Spleen (tissue), 11 donors: ENCODE data around the gene CHD3. TPM values are rescaled to one million over a fixed set of nuclear protein-coding genes. Genes with fewer than 3 reads are reported as not detected.

Experiments
- DNase-seq: peaks from one replicate; pipeline ENCODE4 v3.0.0-alpha.2; 2020
- H3K27ac ChIP-seq, 8 donors: fragments of 200-600 bp; sonication (generic) in 7 of 8; 1 replicate in 4 of 8; 2 replicates in 4 of 8; pipeline versions ENCODE4 v1.5.0 to v1.8.0; 2016 to 2021; ENCODE audit warnings: inconsistent platforms in 4 of 8, mild to moderate bottlenecking in 4 of 8, moderate library complexity in 1 of 8
- H3K27me3 ChIP-seq, 7 donors: fragments of 200-600 bp; sonication (generic) in 6 of 7; replicated peaks in 1 of 7; 1 replicate in 4 of 7; 2 replicates in 3 of 7; pipeline versions ENCODE4 v1.5.0 to v1.8.0; 2016 to 2021; ENCODE audit warnings: inconsistent platforms in 3 of 7, mild to moderate bottlenecking in 1 of 7
- H3K36me3 ChIP-seq, 6 donors: fragments of 200-600 bp; sonication (generic) in 5 of 6; 1 replicate in 4 of 6; 2 replicates in 2 of 6; pipeline versions ENCODE4 v1.5.0 to v1.8.0; 2016 to 2021; ENCODE audit warnings: inconsistent platforms in 2 of 6
- H3K4me1 ChIP-seq, 6 donors: fragments of 200-600 bp; sonication (generic) in 5 of 6; 1 replicate in 3 of 6; 2 replicates in 3 of 6; pipeline versions ENCODE4 v1.5.0 to v1.8.0; 2016 to 2021; ENCODE audit warnings: inconsistent platforms in 3 of 6
- H3K4me3 ChIP-seq, 8 donors: fragments of 200-600 bp; sonication (generic) in 7 of 8; 1 replicate in 4 of 8; 2 replicates in 4 of 8; pipeline versions ENCODE4 v1.5.0 to v1.8.0; 2016 to 2021; ENCODE audit warnings: inconsistent platforms in 4 of 8, mild to moderate bottlenecking in 4 of 8, moderate library complexity in 2 of 8
- H3K9me3 ChIP-seq, 8 donors: fragments of 200-600 bp; sonication (generic) in 7 of 8; 1 replicate in 4 of 8; 2 replicates in 4 of 8; pipeline versions ENCODE4 v1.5.0 to v1.8.0; 2016 to 2021; ENCODE audit warnings: inconsistent platforms in 4 of 8
- POLR2A ChIP-seq, 3 donors: fragments of 450-650 bp; IDR thresholded peaks; one replicate each; pipeline ENCODE4 v1.5.1; 2017; ENCODE audit warnings: antibody characterized with exemption in 3 of 3, mild to moderate bottlenecking in 1 of 3
- POLR2AphosphoS5 ChIP-seq, 3 donors: sonication (generic); formaldehyde crosslinking; IDR thresholded peaks; one replicate each; pipeline ENCODE4 v1.5.1; 2017; ENCODE audit warnings: antibody characterized with exemption in 3 of 3
- WGBS, 5 donors: extraction: QIAGEN DNeasy Blood & Tissue Kit in 3 of 5; methylation state at CpG; one replicate each; pipeline versions ENCODE4 v1.1.5 to v1.1.7; 2013 to 2018; 5-methylcytosine and 5-hydroxymethylcytosine counted together
- intact Hi-C: fragments of 100-400 bp; cut with DNase I; formaldehyde crosslinking; loops from one replicate; pipeline ENCODE4 v1.15.0; 2023; ENCODE audit warnings: low total_unique reads
- polyA plus RNA-seq, 3 donors: library from polyadenylated mRNA; stranded (reverse); fragments of 200-250 nt; gene quantifications; one replicate each; pipeline ENCODE4 v1.2.1, GENCODE V29; 2013
- total RNA-seq, 7 donors: library from RNA; depleted of rRNA in 3 of 7; stranded (reverse); fragments of >200 nt in 3 of 7; fragmentation: NEBNext Ultra II Directional in 4 of 7; extraction: Animal tissue kit (Norgen Biotek cat#: 25700) in 4 of 7; gene quantifications; one replicate each; pipeline versions ENCODE4 v1.1.0 to v1.2.1, GENCODE V29; 2016 to 2021
- TF ChIP-seq, protein P1 (sequence below), 11 experiments: fragments of 200-600 bp in 7 of 11; fragments of 450-650 bp in 4 of 11; sonication (generic) in 4 of 11; IDR thresholded peaks in 8 of 11; conservative IDR thresholded peaks in 3 of 11; 1 replicate in 7 of 11; 2 replicates in 4 of 11; pipeline versions ENCODE4 v1.4.0 to v1.8.0; 2016 to 2021; ENCODE audit warnings: antibody characterized with exemption in 11 of 11, inconsistent platforms in 4 of 11, mild to moderate bottlenecking in 1 of 11
- donor health status: healthy with polysubstance abuse.
- donor health status: DM: no; HTN: no; CAD: no; lungs with moderate emphysema.
- donor health status: DM: no; HTN: no; CAD: no.
- donor health status: Bipolar disorder and iron deficiency.
- donor health status: healthy.
- donor health status: DM: no; HTN: no; CAD: no.
- donor health status: DM: yes; HTN: yes; CAD: no.

CHD3 gene
- total and polyA plus RNA-seq, 10 donors = 37.0 to 117 (median 82.5) TPM

DNA sequence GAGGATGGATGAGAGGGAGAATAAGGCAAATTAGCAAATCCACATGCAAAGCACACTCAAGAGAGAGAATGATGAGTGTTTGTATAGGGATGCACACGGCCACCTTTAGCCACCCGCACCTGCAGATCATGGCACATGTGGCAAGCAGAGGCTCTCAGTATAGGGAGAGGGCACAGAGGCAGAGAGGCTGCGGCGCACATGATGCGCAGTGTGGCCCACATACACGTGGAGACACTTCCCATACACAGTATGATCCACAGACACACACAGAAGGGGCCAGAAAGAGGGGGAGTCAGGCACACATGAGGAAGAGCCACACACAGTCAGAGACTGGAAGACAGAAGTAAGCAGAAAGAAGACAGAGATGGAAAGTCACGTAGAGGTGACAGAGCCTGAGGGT lies 6.5 kb upstream of the CHD3 start:
- Histone ChIP-seq H3K4me1 (peaks cover 13 to 74% (median 64%) of the 10 kb centered on the region in 6 donors), H3K27ac (peak overlapping the region in 4 of 8 donors; percentile 34 to 61 (median 44)), H3K9me3 (no peaks in the 10 kb centered on the region), H3K36me3 (peaks cover 0 to 45% (median 13%) of the 10 kb centered on the region in 6 donors), H3K27me3 (no peaks in the 10 kb centered on the region), H3K4me3 (no peak overlapping the region)
- intact Hi-C loops = no loop called here
- TF ChIP-seq POLR2AphosphoS5 (IDR thresholded peaks at IDR 0.05) (no peak), POLR2A (IDR thresholded peaks at IDR 0.05) (no peak)
- TF ChIP-seq, protein P1, sequence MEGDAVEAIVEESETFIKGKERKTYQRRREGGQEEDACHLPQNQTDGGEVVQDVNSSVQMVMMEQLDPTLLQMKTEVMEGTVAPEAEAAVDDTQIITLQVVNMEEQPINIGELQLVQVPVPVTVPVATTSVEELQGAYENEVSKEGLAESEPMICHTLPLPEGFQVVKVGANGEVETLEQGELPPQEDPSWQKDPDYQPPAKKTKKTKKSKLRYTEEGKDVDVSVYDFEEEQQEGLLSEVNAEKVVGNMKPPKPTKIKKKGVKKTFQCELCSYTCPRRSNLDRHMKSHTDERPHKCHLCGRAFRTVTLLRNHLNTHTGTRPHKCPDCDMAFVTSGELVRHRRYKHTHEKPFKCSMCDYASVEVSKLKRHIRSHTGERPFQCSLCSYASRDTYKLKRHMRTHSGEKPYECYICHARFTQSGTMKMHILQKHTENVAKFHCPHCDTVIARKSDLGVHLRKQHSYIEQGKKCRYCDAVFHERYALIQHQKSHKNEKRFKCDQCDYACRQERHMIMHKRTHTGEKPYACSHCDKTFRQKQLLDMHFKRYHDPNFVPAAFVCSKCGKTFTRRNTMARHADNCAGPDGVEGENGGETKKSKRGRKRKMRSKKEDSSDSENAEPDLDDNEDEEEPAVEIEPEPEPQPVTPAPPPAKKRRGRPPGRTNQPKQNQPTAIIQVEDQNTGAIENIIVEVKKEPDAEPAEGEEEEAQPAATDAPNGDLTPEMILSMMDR (IDR thresholded peaks at IDR 0.05 in 8 of 11, conservative IDR thresholded peaks at IDR 0.05 in 3 of 11) = no peak
- no peak for DNase-seq
- WGBS, 5 donors = 63 to 79% (median 72%) methylated on average over 7 of the region's 7 CpGs

DNA sequence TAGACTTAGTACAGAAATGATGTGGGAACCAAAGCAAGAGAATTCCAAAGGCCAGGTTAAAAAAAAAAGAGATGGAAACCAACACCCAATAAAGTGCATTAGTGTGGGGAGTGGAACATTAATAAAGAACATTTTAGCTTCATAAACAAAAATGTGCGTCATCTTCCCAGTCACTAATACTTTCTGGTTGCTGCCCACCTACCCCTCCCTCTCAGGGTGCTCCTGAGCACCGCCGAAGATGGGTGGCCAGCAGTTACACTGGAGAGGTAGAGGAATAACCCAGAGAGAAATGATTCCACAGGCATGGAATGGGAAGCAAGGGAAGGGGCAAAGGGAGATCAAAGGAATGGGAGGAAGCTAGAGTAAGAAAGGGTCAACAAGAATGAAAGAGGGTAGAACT lies 6.0 kb upstream of the CHD3 start:
- Histone ChIP-seq H3K27me3 (no peaks in the 10 kb centered on the region), H3K4me3 (no peak overlapping the region), H3K9me3 (no peaks in the 10 kb centered on the region), H3K27ac (peak overlapping the region in 4 of 8 donors; percentile 1 to 94 (median 44)), H3K4me1 (peaks cover 14 to 80% (median 67%) of the 10 kb centered on the region in 6 donors), H3K36me3 (peaks cover 0 to 44% (median 13%) of the 10 kb centered on the region in 6 donors)
- DNase-seq = no peak
- WGBS, 5 donors = 89 to 97% (median 92%) methylated on average over 3 of the region's 3 CpGs
- intact Hi-C loops = no loop called here
- TF ChIP-seq POLR2AphosphoS5 (IDR thresholded peaks at IDR 0.05) (no peak), POLR2A (IDR thresholded peaks at IDR 0.05) (no peak)
- TF ChIP-seq, protein P1 (IDR thresholded peaks at IDR 0.05 in 8 of 11, conservative IDR thresholded peaks at IDR 0.05 in 3 of 11) = no peak

DNA sequence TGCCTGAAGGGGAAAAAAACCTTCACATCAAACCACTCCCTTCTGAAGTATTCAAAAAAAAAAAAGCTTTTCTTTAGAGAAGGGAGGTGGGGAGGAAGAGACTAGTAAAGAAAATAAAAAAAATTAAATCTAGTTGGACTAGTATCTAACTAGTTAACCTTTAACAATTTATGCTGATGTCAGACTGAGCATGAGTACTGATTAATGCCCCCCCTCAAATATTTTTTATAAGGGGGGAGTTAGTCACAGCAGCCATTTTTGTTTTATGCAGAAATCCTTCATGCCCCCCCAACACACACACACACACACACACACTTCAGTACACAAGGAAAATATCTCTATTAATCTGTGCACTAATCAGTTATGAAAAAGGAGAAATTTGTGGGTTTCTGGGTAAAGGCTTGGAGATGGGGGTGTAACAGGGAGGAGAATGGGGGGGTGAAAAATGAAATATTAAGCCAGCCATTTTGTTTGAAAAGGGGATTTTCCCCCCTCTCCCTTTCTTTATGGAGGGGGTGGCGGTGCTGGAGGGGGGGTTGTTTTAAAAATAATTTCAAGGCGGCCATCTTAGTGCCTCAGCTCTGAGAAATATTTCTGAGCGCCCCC lies 4.7 kb upstream of the CHD3 start:
- intact Hi-C loops = no loop called here
- peak overlapping the region in 6 of 8 donors; percentile 55 to 95 (median 94) for H3K27ac ChIP-seq
- H3K36me3 ChIP-seq = peaks cover 0 to 37% (median 13%) of the 10 kb centered on the region in 6 donors
- H3K9me3 ChIP-seq = no peaks in the 10 kb centered on the region
- WGBS, 5 donors = 1 to 4% (median 2%) methylated on average over 3 of the region's 3 CpGs
- peaks cover 21 to 87% (median 79%) of the 10 kb centered on the region in 6 donors for H3K4me1 ChIP-seq
- peak overlapping the region in 5 of 8 donors; percentile 7 to 93 (median 81) for H3K4me3 ChIP-seq
- no peak for DNase-seq
- TF ChIP-seq, protein P1 (IDR thresholded peaks at IDR 0.05 in 8 of 11, conservative IDR thresholded peaks at IDR 0.05 in 3 of 11) = no peak
- TF ChIP-seq POLR2AphosphoS5 (IDR thresholded peaks at IDR 0.05) = no peak
- no peak for TF ChIP-seq POLR2A (IDR thresholded peaks at IDR 0.05)
- H3K27me3 ChIP-seq = no peaks in the 10 kb centered on the region

DNA sequence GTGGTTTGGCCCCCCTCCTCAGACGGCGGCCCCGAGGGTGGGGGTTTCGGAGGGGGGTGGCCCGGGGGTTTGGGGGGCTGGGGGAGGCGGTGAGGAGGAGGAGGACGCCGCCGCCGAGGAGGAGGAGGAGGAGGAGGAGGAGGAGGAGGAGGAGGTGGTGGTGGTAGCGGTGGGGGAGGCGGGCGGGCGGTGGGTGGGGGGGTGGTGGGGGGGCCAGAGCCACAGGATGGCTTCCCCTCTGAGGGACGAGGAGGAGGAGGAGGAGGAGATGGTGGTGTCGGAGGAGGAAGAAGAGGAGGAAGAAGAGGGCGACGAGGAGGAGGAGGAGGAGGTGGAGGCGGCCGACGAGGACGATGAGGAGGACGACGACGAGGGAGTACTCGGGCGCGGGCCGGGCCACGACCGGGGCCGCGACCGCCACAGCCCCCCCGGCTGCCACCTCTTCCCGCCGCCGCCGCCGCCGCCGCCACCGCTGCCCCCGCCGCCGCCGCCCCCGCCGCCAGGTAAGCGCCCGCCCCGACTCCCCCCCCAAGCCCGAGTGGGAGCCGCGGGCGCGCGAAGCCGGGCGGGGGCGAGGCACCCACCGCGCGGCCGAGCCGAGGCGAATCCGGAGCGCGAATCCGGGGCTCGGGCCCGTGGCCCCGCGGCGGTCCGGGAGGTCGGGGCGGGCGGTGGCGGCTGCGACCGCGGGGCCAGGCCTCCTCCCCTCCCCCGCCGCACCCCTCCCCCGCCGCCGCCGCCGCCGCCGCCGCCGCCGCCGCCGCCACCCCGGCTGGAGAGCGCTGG lies 3.8 kb upstream of the CHD3 start:
- Histone ChIP-seq H3K9me3 (no peaks in the 10 kb centered on the region), H3K27me3 (no peaks in the 10 kb centered on the region), H3K4me1 (peaks cover 30 to 91% (median 84%) of the 10 kb centered on the region in 6 donors), H3K27ac (peak overlapping the region in 7 of 8 donors; percentile 90 to 97 (median 94)), H3K4me3 (peak overlapping the region; percentile 65 to 93 (median 78)), H3K36me3 (peaks cover 0 to 31% (median 10%) of the 10 kb centered on the region in 6 donors)
- peak; percentile 90 for DNase-seq
- WGBS, 5 donors = 0 to 1% (median 1%) methylated on average over 19 to 91 of the region's 100 CpGs
- intact Hi-C loops = no loop called here
- TF ChIP-seq POLR2AphosphoS5 (IDR thresholded peaks at IDR 0.05) (no peak), POLR2A (IDR thresholded peaks at IDR 0.05) (no peak)
- TF ChIP-seq, protein P1 (IDR thresholded peaks at IDR 0.05 in 8 of 11, conservative IDR thresholded peaks at IDR 0.05 in 3 of 11) = no peak
